ENCODE measurements around the gene ARMC2.
"Not testable (repeated sequence)": the region's sequence is repeated elsewhere in the genome, so short reads cannot be mapped to it uniquely, and the experiment has no call there.

Gene ARMC2

GRCh38 chr6:108921547-108922361 is 73.5 kb downstream of the ARMC2 start:
- no peak for DNase-seq

- no peak for DNase-seq
These were observed 74.3 kb downstream of the ARMC2 start for GRCh38 chr6:108922499-108922898.

GRCh38 chr6:108927927-108928326 is 79.7 kb downstream of the ARMC2 start:
- no peak for DNase-seq

- no peak for DNase-seq
These were observed 80.4 kb downstream of the ARMC2 start for GRCh38 chr6:108928650-108929049.

GRCh38 chr6:108931090-108931489 is 82.9 kb downstream of the ARMC2 start:
- not testable (repeated sequence) for DNase-seq

GRCh38 chr6:108937170-108937569 is 88.9 kb downstream of the ARMC2 start:
- DNase-seq, result no peak

- DNase-seq, result no peak
These were observed 92.5 kb downstream of the ARMC2 start for GRCh38 chr6:108940741-108941140.

GRCh38 chr6:108941281-108941680 is 93.1 kb downstream of the ARMC2 start:
- no peak for DNase-seq

- no peak for DNase-seq
These were observed 93.6 kb downstream of the ARMC2 start for GRCh38 chr6:108941859-108942258.

- DNase-seq, result peak; percentile 15
These were observed 94.6 kb downstream of the ARMC2 start for GRCh38 chr6:108942556-108943492.

GRCh38 chr6:108944071-108944470 is 95.8 kb downstream of the ARMC2 start:
- no peak for DNase-seq

GRCh38 chr6:108944707-108945680 is 96.8 kb downstream of the ARMC2 start:
- DNase-seq, result no peak

GRCh38 chr6:108945681-108946159 is 97.5 kb downstream of the ARMC2 start:
- DNase-seq, result no peak

- no peak for DNase-seq
These were observed 98.5 kb downstream of the ARMC2 start for GRCh38 chr6:108946695-108947094.

- DNase-seq, result no peak
These were observed 99.1 kb downstream of the ARMC2 start for GRCh38 chr6:108947114-108947854.

GRCh38 chr6:108948181-108948661 is 100.0 kb downstream of the ARMC2 start:
- no peak for DNase-seq

- DNase-seq, result no peak
These were observed 103.2 kb downstream of the ARMC2 start for GRCh38 chr6:108951351-108951953.

GRCh38 chr6:108952776-108953486 is 104.7 kb downstream of the ARMC2 start:
- DNase-seq, result no peak

GRCh38 chr6:108953681-108954080 is 105.5 kb downstream of the ARMC2 start:
- DNase-seq, result no peak

GRCh38 chr6:108955329-108955949 is 107.2 kb downstream of the ARMC2 start:
- DNase-seq, result no peak

All from NK-92 treated with Interleukin-12 subunit alpha and Interleukin-12 subunit beta, amount 100 ng/mL, for 24 hours (cell line).